ENCODE results near the gene TAS2R41.

DNA sequence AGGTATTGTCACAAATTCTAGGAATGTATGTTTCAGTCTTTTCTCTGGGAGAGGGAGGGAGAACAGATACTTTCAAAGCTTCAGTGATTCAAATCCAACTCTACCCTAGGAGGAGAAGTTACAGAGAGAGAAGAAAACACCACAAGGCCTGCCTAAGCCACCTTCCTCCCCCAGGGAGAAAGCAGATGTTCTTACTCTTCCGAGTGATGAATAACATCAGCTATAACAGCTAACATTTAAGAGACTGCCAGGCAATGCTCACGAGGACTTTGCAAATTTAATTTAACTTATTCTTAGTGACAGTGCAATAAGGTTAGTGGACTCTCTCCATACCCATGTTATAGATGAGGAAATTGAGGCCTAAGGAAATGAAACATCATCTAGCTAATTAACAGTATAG, 36.8 kb downstream of the TAS2R41 start:
- TF ChIP-seq POLR2A (IDR thresholded peaks at IDR 0.05; ENCODE audit: low read depth, low read length) (no peak), TAF1 (IDR thresholded peaks at IDR 0.05; ENCODE audit: borderline replicate concordance, low read depth, low read length) (no peak)

Data from GM12892 (cell line).